GM18520 (cell line): ENCODE measurements around the gene GIPC2.

ENCODE experiments used
- ATAC-seq: cut with Tn5 transposase; IDR thresholded peaks from one replicate; pipeline ENCODE4 v1.9.1; 2021; ENCODE audit not compliant: unreplicated experiment

Gene GIPC2

GRCh38 chr1:78036450-78036849 lies 9.3 kb upstream of the GIPC2 start:
- ATAC-seq, result no peak

- no peak for ATAC-seq
Observed at GRCh38 chr1:78038071-78038470, 7.7 kb upstream of the GIPC2 start.

GRCh38 chr1:78038491-78038939 lies 7.3 kb upstream of the GIPC2 start:
- no peak for ATAC-seq

- no peak for ATAC-seq
Observed at GRCh38 chr1:78040484-78041089, 5.2 kb upstream of the GIPC2 start.

- ATAC-seq, result no peak
Observed at GRCh38 chr1:78043436-78043835, 2.3 kb upstream of the GIPC2 start.

- no peak for ATAC-seq
Observed at GRCh38 chr1:78044796-78045562, 787 bp upstream of the GIPC2 start.

GRCh38 chr1:78045563-78045925 lies 222 bp upstream of the GIPC2 start:
- ATAC-seq, result no peak

- ATAC-seq, result no peak
Observed at GRCh38 chr1:78047106-78047505, 1.3 kb downstream of the GIPC2 start.

- no peak for ATAC-seq
Observed at GRCh38 chr1:78047631-78048030, 1.9 kb downstream of the GIPC2 start.

GRCh38 chr1:78048446-78048845 lies 2.7 kb downstream of the GIPC2 start:
- no peak for ATAC-seq

GRCh38 chr1:78049396-78049795 lies 3.6 kb downstream of the GIPC2 start:
- ATAC-seq, result no peak

- ATAC-seq, result no peak
Observed at GRCh38 chr1:78051005-78051404, 5.2 kb downstream of the GIPC2 start.

GRCh38 chr1:78052685-78053405 lies 7.1 kb downstream of the GIPC2 start:
- no peak for ATAC-seq

- ATAC-seq, result no peak
Observed at GRCh38 chr1:78053498-78053897, 7.7 kb downstream of the GIPC2 start.

- ATAC-seq, result no peak
Observed at GRCh38 chr1:78054559-78054958, 8.8 kb downstream of the GIPC2 start.

- ATAC-seq, result no peak
Observed at GRCh38 chr1:78054972-78055371, 9.2 kb downstream of the GIPC2 start.

GRCh38 chr1:78055565-78056132 lies 9.9 kb downstream of the GIPC2 start:
- no peak for ATAC-seq

GRCh38 chr1:78058670-78059069 lies 12.9 kb downstream of the GIPC2 start:
- ATAC-seq, result no peak

- peak; percentile 82 for ATAC-seq
Observed at GRCh38 chr1:78060857-78061563, 15.2 kb downstream of the GIPC2 start.

GRCh38 chr1:78061825-78062523 lies 16.2 kb downstream of the GIPC2 start:
- no peak for ATAC-seq
